PC-3 (cell line): ENCODE data around the gene PFKFB2. TPM values are rescaled to one million over a fixed set of nuclear protein-coding genes. Genes with fewer than 3 reads are reported as not detected.

ENCODE experiments used
- ATAC-seq: fragments of 200-7000 bp; cut with Tn5 transposase; 2 replicates; pipeline ENCODE4 v1.9.1; 2020; ENCODE audit warnings: mild to moderate bottlenecking, moderate library complexity
- BruUV-seq: library from RNA; stranded (reverse); fragments of 400-500 nt; replicated peaks from 2 replicates; lab custom pipeline; 2021; lab: Mats Ljungman, UMichigan
- CTCF ChIA-PET: fragments of 300-600 bp; sonication (Branson Sonifier 250); formaldehyde crosslinking; loops from one replicate; lab custom pipeline; 2022; ENCODE audit warnings: antibody characterized with exemption; lab: Charles Lee
- POLR2A ChIA-PET: fragments of 300-600 bp; sonication (Branson Sonifier 250); formaldehyde crosslinking; loops from one replicate; lab custom pipeline; 2022; ENCODE audit warnings: antibody characterized with exemption; ENCODE audit not compliant: unreplicated experiment; lab: Charles Lee
- DNase-seq: peaks from one replicate; pipeline ENCODE4 v3.0.0-alpha.2; 2015
- H2AFZ ChIP-seq: fragments of 300-600 bp; sonication (generic); 2 replicates; pipeline ENCODE4 v1.6.0; 2016; ENCODE audit warnings: antibody characterized with exemption, low read length
- H3F3A ChIP-seq: fragments of 300-600 bp; sonication (generic); one replicate; pipeline ENCODE4 v1.6.0; 2017; ENCODE audit warnings: antibody characterized with exemption, low read length, control low read depth, mild to moderate bottlenecking; ENCODE audit not compliant: unreplicated experiment
- H3K27ac ChIP-seq: fragments of 300-600 bp; sonication (generic); 2 replicates; pipeline ENCODE4 v1.5.1; 2016; ENCODE audit warnings: mild to moderate bottlenecking, low read length
- H3K27me3 ChIP-seq: fragments of 300-600 bp; sonication (generic); 2 replicates; pipeline ENCODE4 v1.6.1; 2016; ENCODE audit warnings: low read length, mixed read lengths
- H3K36me3 ChIP-seq: fragments of 300-600 bp; sonication (generic); 2 replicates; pipeline ENCODE4 v1.6.1; 2016; ENCODE audit warnings: low read depth, mixed run types, low read length, mixed read lengths
- H3K4me1 ChIP-seq: fragments of 300-600 bp; sonication (generic); 2 replicates; pipeline ENCODE4 v1.5.1; 2016; ENCODE audit warnings: low read length; ENCODE audit not compliant: insufficient read depth
- H3K4me2 ChIP-seq: fragments of 300-600 bp; sonication (generic); 2 replicates; pipeline ENCODE4 v1.6.0; 2016; ENCODE audit warnings: low read length
- H3K4me3 ChIP-seq: fragments of 300-600 bp; sonication (generic); 2 replicates; pipeline ENCODE4 v1.5.1; 2016; ENCODE audit warnings: mild to moderate bottlenecking, low read length, mixed read lengths
- H3K79me2 ChIP-seq: fragments of 300-600 bp; sonication (generic); 2 replicates; pipeline ENCODE4 v1.6.1; 2017; ENCODE audit warnings: low read length, mixed read lengths
- H3K9ac ChIP-seq: fragments of 300-600 bp; sonication (generic); 2 replicates; pipeline ENCODE4 v1.6.0; 2016; ENCODE audit warnings: mild to moderate bottlenecking, low read length
- H3K9me2 ChIP-seq: fragments of 300-600 bp; sonication (generic); replicated peaks from 2 replicates; pipeline ENCODE4 v1.6.1; 2016; ENCODE audit warnings: mixed run types, low read length, mixed read lengths
- H3K9me3 ChIP-seq: fragments of 300-600 bp; sonication (generic); 2 replicates; pipeline ENCODE4 v1.6.1; 2016; ENCODE audit warnings: low read length, mixed read lengths
- H4K20me1 ChIP-seq: fragments of 300-600 bp; sonication (generic); 2 replicates; pipeline ENCODE4 v1.6.1; 2016; ENCODE audit warnings: low read length, mixed read lengths
- EZH2 ChIP-seq: fragments of 300-600 bp; sonication (generic); IDR thresholded peaks from one replicate; pipeline ENCODE4 v1.6.1; 2017; ENCODE audit warnings: antibody characterized with exemption, mild to moderate bottlenecking, low read length; ENCODE audit not compliant: unreplicated experiment
- EZH2phosphoT487 ChIP-seq: fragments of 300-600 bp; sonication (generic); IDR thresholded peaks from 2 replicates; pipeline ENCODE4 v1.6.1; 2018; ENCODE audit warnings: mild to moderate bottlenecking, antibody characterized with exemption, low read length, borderline replicate concordance
- intact Hi-C: fragments of 100-400 bp; cut with micrococcal nuclease; formaldehyde crosslinking; loops from 2 replicates; pipeline ENCODE4 v1.9.0; 2023
- total RNA-seq: library from RNA; depleted of rRNA; stranded (reverse); fragments of >200 nt; gene quantifications from 2 replicates; pipeline ENCODE4 v1.2.3, GENCODE V29; 2014
- TF ChIP-seq, protein P1 (sequence below): fragments of 300-600 bp; sonication (generic); conservative IDR thresholded peaks from 2 replicates; pipeline ENCODE4 v1.5.1; 2017; ENCODE audit warnings: antibody characterized with exemption, low read depth, mild to moderate bottlenecking, low read length

The PFKFB2 gene
- total RNA-seq, 1 experiment from 2014 or later: 48.6 TPM

GRCh38 chr1:207028884-207029650 is 24.0 kb upstream of the PFKFB2 start:
- Histone ChIP-seq H3F3A (peaks cover 31% of the 10 kb centered on the region), H3K27me3 (no peaks in the 10 kb centered on the region), H3K9me2 (no peaks in the 10 kb centered on the region), H3K4me3 (peak overlapping the region; percentile 69; the same call in 1 of the 2 replicates), H2AFZ (no peak overlapping the region), H3K36me3 (peaks cover 15% of the 10 kb centered on the region), H3K4me1 (peaks cover 96% of the 10 kb centered on the region), H4K20me1 (no peaks in the 10 kb centered on the region), H3K9me3 (no peaks in the 10 kb centered on the region), H3K79me2 (peaks cover 78% of the 10 kb centered on the region), H3K9ac (peak overlapping the region; percentile 85), H3K4me2 (peak overlapping the region; percentile 89), H3K27ac (peak overlapping the region; percentile 95)
- TF ChIP-seq EZH2 (no peak), EZH2phosphoT487 (no peak)
- TF ChIP-seq, protein P1, sequence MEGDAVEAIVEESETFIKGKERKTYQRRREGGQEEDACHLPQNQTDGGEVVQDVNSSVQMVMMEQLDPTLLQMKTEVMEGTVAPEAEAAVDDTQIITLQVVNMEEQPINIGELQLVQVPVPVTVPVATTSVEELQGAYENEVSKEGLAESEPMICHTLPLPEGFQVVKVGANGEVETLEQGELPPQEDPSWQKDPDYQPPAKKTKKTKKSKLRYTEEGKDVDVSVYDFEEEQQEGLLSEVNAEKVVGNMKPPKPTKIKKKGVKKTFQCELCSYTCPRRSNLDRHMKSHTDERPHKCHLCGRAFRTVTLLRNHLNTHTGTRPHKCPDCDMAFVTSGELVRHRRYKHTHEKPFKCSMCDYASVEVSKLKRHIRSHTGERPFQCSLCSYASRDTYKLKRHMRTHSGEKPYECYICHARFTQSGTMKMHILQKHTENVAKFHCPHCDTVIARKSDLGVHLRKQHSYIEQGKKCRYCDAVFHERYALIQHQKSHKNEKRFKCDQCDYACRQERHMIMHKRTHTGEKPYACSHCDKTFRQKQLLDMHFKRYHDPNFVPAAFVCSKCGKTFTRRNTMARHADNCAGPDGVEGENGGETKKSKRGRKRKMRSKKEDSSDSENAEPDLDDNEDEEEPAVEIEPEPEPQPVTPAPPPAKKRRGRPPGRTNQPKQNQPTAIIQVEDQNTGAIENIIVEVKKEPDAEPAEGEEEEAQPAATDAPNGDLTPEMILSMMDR: no peak
- intact Hi-C loops: loop anchor here (5.0 to 10.0 kb wide), 2 partner anchors 276 to 293 kb away; partner anchors contain the start of gene CD55
- DNase-seq (peak; percentile 91), ATAC-seq (no peak)
- CTCF ChIA-PET: interaction anchor here (0.6 to 1.1 kb wide), 4 partner anchors 21 to 365 kb away, joined by 3 to 9 read pairs (median 6); no protein-coding TSS in a partner anchor
- POLR2A ChIA-PET: interaction anchor here (0.6 to 6.3 kb wide), 7 partner anchors 9 to 25 kb away, joined by 3 to 81 read pairs (median 7); partner anchors contain the start of gene PFKFB2
- BruUV-seq: no TSS peak

DNA sequence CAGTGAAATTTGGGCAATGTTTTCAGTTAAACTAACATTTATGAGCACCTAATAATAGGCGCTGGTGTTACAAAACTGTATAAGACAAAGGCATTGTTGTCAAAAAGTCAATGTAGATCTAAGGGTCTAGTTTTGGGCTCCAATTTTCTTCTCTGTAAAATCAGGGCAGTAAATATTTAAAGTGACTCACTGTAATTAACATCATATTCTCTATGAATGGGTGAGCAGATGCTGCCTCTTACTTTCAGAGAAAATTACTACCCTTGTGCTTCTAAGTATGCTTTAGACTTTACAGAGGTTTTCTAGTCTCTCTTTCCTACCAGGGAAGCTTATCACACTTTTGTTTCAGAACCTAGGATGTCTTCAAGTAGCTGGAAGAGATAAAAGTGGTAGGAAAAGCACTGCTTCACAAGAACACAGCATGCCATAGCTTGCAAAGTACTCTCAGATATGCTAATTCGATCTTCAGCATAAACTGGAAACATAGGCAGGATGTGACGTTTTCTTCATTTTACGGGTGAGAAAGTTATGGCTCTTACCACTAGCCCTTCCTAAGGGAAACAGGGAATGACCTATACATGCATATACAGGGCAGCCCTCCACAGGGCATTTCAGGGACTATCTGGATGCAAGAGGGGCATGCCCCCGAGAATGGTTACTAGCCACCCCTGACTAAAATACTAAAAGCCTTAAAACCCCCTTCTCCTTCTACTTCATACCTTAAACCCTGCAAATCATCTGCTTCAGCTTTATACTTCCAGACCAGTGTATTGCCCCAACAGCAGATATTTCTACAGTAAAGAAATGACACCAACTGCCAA is 23.2 kb upstream of the PFKFB2 start:
- peaks cover 71% of the 10 kb centered on the region for H3K79me2 ChIP-seq
- H3F3A ChIP-seq: peaks cover 31% of the 10 kb centered on the region
- H3K36me3 ChIP-seq: peaks cover 8% of the 10 kb centered on the region
- TF ChIP-seq EZH2phosphoT487 (no peak), EZH2 (no peak)
- TF ChIP-seq, protein P1: no peak
- TSS peak; percentile 0 for BruUV-seq
- no peak overlapping the region for H2AFZ ChIP-seq
- H3K9me3 ChIP-seq: no peaks in the 10 kb centered on the region
- no peaks in the 10 kb centered on the region for H4K20me1 ChIP-seq
- peak overlapping the region; percentile 69 for H3K4me3 ChIP-seq
- peak overlapping the region; percentile 89 for H3K4me2 ChIP-seq
- CTCF ChIA-PET: interaction anchor here (0.6 to 1.1 kb wide), 4 partner anchors 22 to 365 kb away, joined by 3 to 9 read pairs (median 6); no protein-coding TSS in a partner anchor
- no peaks in the 10 kb centered on the region for H3K27me3 ChIP-seq
- no peaks in the 10 kb centered on the region for H3K9me2 ChIP-seq
- no peak for ATAC-seq
- POLR2A ChIA-PET: interaction anchor here (0.6 to 6.3 kb wide), 7 partner anchors 9 to 170 kb away, joined by 3 to 81 read pairs (median 7); partner anchors contain the start of gene PFKFB2
- H3K4me1 ChIP-seq: peaks cover 96% of the 10 kb centered on the region
- intact Hi-C loops: loop anchor here (5.0 to 10.0 kb wide), 2 partner anchors 275 to 292 kb away; partner anchors contain the start of gene CD55
- peak overlapping the region; percentile 95 for H3K27ac ChIP-seq
- DNase-seq: peak; percentile 73
- peak overlapping the region; percentile 85 for H3K9ac ChIP-seq
